GM12873 (cell line): ENCODE results near the gene MALAT1.

Source experiments
- TF ChIP-seq, protein P1 (sequence below): IDR thresholded peaks from 2 replicates; pipeline ENCODE4 v1.5.1; 2012; ENCODE audit warnings: low read depth, mild to moderate bottlenecking, moderate library complexity, low read length, control low read depth; ENCODE audit not compliant: insufficient read depth; ENCODE audit errors: missing control alignments

The MALAT1 gene

DNA sequence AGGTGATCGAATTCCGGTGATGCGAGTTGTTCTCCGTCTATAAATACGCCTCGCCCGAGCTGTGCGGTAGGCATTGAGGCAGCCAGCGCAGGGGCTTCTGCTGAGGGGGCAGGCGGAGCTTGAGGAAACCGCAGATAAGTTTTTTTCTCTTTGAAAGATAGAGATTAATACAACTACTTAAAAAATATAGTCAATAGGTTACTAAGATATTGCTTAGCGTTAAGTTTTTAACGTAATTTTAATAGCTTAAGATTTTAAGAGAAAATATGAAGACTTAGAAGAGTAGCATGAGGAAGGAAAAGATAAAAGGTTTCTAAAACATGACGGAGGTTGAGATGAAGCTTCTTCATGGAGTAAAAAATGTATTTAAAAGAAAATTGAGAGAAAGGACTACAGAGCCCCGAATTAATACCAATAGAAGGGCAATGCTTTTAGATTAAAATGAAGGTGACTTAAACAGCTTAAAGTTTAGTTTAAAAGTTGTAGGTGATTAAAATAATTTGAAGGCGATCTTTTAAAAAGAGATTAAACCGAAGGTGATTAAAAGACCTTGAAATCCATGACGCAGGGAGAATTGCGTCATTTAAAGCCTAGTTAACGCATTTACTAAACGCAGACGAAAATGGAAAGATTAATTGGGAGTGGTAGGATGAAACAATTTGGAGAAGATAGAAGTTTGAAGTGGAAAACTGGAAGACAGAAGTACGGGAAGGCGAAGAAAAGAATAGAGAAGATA lies at the start of gene MALAT1:
MALAT1 (plus strand) TSS at position 69 of the 736 bp plus-strand sequence.
- TF ChIP-seq, protein P1, sequence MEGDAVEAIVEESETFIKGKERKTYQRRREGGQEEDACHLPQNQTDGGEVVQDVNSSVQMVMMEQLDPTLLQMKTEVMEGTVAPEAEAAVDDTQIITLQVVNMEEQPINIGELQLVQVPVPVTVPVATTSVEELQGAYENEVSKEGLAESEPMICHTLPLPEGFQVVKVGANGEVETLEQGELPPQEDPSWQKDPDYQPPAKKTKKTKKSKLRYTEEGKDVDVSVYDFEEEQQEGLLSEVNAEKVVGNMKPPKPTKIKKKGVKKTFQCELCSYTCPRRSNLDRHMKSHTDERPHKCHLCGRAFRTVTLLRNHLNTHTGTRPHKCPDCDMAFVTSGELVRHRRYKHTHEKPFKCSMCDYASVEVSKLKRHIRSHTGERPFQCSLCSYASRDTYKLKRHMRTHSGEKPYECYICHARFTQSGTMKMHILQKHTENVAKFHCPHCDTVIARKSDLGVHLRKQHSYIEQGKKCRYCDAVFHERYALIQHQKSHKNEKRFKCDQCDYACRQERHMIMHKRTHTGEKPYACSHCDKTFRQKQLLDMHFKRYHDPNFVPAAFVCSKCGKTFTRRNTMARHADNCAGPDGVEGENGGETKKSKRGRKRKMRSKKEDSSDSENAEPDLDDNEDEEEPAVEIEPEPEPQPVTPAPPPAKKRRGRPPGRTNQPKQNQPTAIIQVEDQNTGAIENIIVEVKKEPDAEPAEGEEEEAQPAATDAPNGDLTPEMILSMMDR = no peak

DNA sequence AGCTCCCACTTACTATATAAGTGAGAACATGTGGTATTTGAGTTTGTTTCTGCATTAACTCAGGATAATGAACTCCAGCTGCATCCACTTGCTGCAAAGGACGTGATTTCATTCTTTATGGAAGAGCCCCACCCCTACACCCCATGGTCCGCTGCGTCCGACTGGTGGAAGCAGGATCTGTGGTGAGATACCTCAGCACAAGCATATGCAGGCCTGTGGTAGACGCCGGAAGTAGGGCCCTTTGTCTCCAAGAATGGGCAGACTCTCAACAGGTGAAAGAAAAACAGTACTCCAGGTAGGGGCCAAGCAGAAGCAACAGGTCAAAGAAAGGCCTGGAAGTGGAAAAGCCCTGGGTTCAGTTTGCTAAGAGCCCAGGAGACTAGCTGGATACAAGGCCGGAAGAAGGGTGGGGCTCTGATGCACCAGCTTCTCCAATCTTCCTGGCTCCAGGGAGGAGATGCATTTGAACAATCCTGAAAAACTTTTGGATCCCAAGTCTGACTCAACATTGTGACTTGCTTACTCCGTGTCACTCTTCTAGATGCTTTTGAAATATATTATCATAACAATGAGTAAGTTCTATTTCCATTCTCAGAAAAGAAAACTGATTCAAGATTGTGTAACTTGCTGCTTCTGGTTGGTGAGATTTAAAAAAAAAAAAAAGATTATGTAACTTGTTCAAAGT lies 45.9 kb upstream of the MALAT1 start:
- TF ChIP-seq, protein P1 = no peak

- TF ChIP-seq, protein P1 = no peak
Observed at GRCh38 chr11:65454311-65454695, 44.5 kb upstream of the MALAT1 start.

DNA sequence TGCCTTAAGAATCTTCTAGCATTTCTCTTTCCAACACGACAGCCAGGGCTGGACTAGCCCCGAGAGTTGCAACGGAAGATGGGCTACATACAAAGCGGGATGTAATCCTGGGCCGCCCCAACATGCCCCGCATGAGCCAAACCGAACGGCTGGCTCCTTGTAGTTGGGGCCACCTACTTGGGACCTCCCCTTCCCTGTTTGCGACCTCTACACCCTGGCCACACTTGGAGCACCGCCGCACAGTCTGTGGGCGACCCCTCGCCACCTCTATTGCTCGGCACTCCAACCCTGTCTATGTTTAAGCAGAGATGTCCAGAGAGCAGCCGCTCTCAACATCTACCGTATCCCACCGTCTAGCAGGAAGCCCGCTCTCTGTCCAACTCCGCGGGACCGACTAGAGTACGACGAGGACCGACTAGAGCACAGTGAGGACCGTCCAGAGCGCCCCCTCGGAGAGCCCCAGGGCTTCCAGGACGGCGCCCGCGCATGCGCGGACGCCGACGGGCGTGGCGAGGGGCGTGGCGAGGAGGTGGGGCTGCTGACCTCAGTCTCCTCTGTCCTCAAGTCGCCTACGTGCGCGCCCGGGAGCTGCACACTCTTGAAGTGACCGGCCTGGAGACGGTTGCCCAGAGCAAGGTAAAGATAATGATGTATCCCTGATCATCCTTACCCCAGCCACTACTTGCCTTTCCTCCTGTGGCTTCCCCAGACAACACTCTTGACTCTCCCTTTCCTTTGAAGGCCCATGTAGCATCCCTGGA lies 44.0 kb upstream of the MALAT1 start:
- TF ChIP-seq, protein P1 = peak; percentile 40

GRCh38 chr11:65456418-65456817 lies 42.4 kb upstream of the MALAT1 start:
- TF ChIP-seq, protein P1 = no peak

DNA sequence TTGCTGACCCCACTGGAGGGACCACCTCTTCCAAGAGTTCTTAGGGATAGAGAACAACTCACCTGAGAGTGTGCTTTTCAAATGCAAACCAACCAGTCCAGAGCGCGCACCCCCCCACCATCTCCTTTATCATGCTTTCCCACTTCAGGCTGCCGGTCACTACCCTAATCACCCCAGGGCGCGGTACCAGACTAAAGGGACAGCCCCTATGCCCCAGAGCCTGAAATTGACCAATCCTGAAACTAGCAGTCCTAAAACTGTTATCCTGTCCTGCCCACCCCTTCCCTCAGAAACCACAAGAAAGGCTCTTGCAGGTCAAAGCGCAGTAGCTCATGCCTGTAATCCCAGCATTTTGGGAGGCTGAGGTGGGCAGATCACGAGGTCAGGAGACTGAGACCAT lies 39.3 kb upstream of the MALAT1 start:
- TF ChIP-seq, protein P1 = no peak

DNA sequence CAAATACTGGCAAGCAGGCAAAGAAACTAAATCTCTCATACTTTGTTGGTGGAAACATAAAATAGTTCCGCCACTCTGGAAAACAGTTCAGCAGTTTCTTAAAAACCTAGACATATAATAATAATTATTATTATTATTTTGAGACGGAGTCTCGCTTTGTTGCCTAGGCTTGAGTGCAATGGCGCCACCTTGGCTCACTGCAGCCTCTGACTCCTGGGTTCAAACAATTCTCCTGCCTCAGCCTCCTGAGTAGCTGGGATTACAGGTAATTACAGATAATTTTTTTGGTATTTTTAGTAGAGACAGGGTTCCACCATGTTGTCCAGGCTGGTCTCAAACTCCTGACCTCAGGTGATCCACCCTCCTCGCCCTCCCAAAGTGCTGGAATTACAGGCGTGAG lies 31.5 kb upstream of the MALAT1 start:
- TF ChIP-seq, protein P1 = peak; percentile 7
